ENCODE measurements around the gene HEXIM1. TPM values are rescaled to one million over a fixed set of nuclear protein-coding genes. Genes with fewer than 3 reads are reported as not detected.

HEXIM1 gene
- total RNA-seq, 5 donors from 2014 or later (not counting 1 experiment from before 2014, with no cell fraction given), result 32.3 to 55.9 (median 34.5) TPM

GRCh38 chr17:45184144-45184543, 35.9 kb downstream of the HEXIM1 start:
- Mint-ChIP-seq H3K36me3 (no peaks in the 10 kb centered on the region), H3K4me1 (no peaks in the 10 kb centered on the region), H3K9me3 (no peaks in the 10 kb centered on the region), H3K27ac (no peak overlapping the region), H3K4me3 (no peak overlapping the region), H3K27me3 (peaks cover 0 to 1% of the 10 kb centered on the region in 2 donors)
- H3K4me1 ChIP-seq (ENCODE audit: control insufficient read depth in 1 of 2, extremely low read depth in 1 of 2, insufficient read depth in 2 of 2, low read length in 2 of 2), result no peaks in the 10 kb centered on the region
- CTCF ChIA-PET, result interaction anchor here in 1 of 2 donors (1.4 kb wide), 1 partner anchor 49 kb away, joined by 4 read pairs; the partner anchor contains the start of gene ACBD4
- no peaks in the 10 kb centered on the region for H3K27me3 ChIP-seq (replicated peaks in 1 of 2; ENCODE audit: control insufficient read depth in 2 of 2, extremely low read depth in 1 of 2, insufficient read depth in 2 of 2, low read length in 1 of 2)
- 60% methylated on average over 2 of the region's 5 CpGs for WGBS (ENCODE audit: insufficient coverage)
- H3K9me3 ChIP-seq, result no peaks in the 10 kb centered on the region
- POLR2A ChIA-PET, result interaction anchor here in 1 of 2 donors (0.6 kb wide), 1 partner anchor 29 kb away, joined by 9 read pairs; no protein-coding TSS in a partner anchor
- ATAC-seq (replicated peaks in 1 of 4), result no peak
- H3K36me3 ChIP-seq (ENCODE audit: control insufficient read depth in 2 of 2, extremely low read depth in 1 of 2, insufficient read depth in 1 of 2, low read length in 1 of 2), result no peaks in the 10 kb centered on the region
- H3K4me3 ChIP-seq (ENCODE audit: control insufficient read depth in 1 of 2, extremely low read depth in 1 of 2, low read length in 1 of 2), result no peak overlapping the region
- no peak overlapping the region for H3K27ac ChIP-seq (ENCODE audit: low read length)
- DNase-seq, result no peak

- no peaks in the 10 kb centered on the region for H3K27me3 ChIP-seq (replicated peaks in 1 of 2; ENCODE audit: control insufficient read depth in 2 of 2, extremely low read depth in 1 of 2, insufficient read depth in 2 of 2, low read length in 1 of 2)
- Mint-ChIP-seq H3K9me3 (no peaks in the 10 kb centered on the region), H3K27ac (no peak overlapping the region), H3K4me3 (no peak overlapping the region), H3K27me3 (peaks cover 0 to 1% of the 10 kb centered on the region in 2 donors), H3K36me3 (no peaks in the 10 kb centered on the region), H3K4me1 (no peaks in the 10 kb centered on the region)
- no peak overlapping the region for H3K4me3 ChIP-seq (ENCODE audit: control insufficient read depth in 1 of 2, extremely low read depth in 1 of 2, low read length in 1 of 2)
- no peak overlapping the region for H3K27ac ChIP-seq (ENCODE audit: low read length)
- WGBS (ENCODE audit: insufficient coverage), result 93% methylated on average over 3 of the region's 7 CpGs
- no peaks in the 10 kb centered on the region for H3K36me3 ChIP-seq (ENCODE audit: control insufficient read depth in 2 of 2, extremely low read depth in 1 of 2, insufficient read depth in 1 of 2, low read length in 1 of 2)
- no peaks in the 10 kb centered on the region for H3K9me3 ChIP-seq
- ChIA-PET CTCF (interaction anchor here in 1 of 2 donors (0.7 kb wide), 1 partner anchor 16 kb away, joined by 4 read pairs; no protein-coding TSS in a partner anchor), POLR2A (no interaction called here)
- no peaks in the 10 kb centered on the region for H3K4me1 ChIP-seq (ENCODE audit: control insufficient read depth in 1 of 2, extremely low read depth in 1 of 2, insufficient read depth in 2 of 2, low read length in 2 of 2)
- DNase-seq, result no peak
- no peak for ATAC-seq (replicated peaks in 1 of 4)
These were observed 38.6 kb downstream of the HEXIM1 start for GRCh38 chr17:45186801-45187354.

GRCh38 chr17:45189009-45189408, 40.7 kb downstream of the HEXIM1 start:
- H3K27ac Mint-ChIP-seq, result no peak overlapping the region
- ATAC-seq (replicated peaks in 1 of 4) (no peak), DNase-seq (no peak)
- H3K9me3 Mint-ChIP-seq, result no peaks in the 10 kb centered on the region
- H3K4me3 ChIP-seq (ENCODE audit: control insufficient read depth in 1 of 2, extremely low read depth in 1 of 2, low read length in 1 of 2), result no peak overlapping the region
- WGBS (ENCODE audit: insufficient coverage), result no CpG with 5 or more reads among the region's 2 CpGs
- H3K9me3 ChIP-seq, result no peaks in the 10 kb centered on the region
- no peaks in the 10 kb centered on the region for H3K36me3 ChIP-seq (ENCODE audit: control insufficient read depth in 2 of 2, extremely low read depth in 1 of 2, insufficient read depth in 1 of 2, low read length in 1 of 2)
- H3K27me3 Mint-ChIP-seq, result peaks cover 0 to 1% of the 10 kb centered on the region in 2 donors
- H3K4me1 Mint-ChIP-seq, result no peaks in the 10 kb centered on the region
- ChIA-PET CTCF (interaction anchor here in 1 of 2 donors (2.1 kb wide), 1 partner anchor 54 kb away, joined by 9 read pairs; the partner anchor contains the start of gene ACBD4), POLR2A (no interaction called here)
- H3K27me3 ChIP-seq (replicated peaks in 1 of 2; ENCODE audit: control insufficient read depth in 2 of 2, extremely low read depth in 1 of 2, insufficient read depth in 2 of 2, low read length in 1 of 2), result no peaks in the 10 kb centered on the region
- H3K4me1 ChIP-seq (ENCODE audit: control insufficient read depth in 1 of 2, extremely low read depth in 1 of 2, insufficient read depth in 2 of 2, low read length in 2 of 2), result no peaks in the 10 kb centered on the region
- no peaks in the 10 kb centered on the region for H3K36me3 Mint-ChIP-seq
- H3K4me3 Mint-ChIP-seq, result no peak overlapping the region
- H3K27ac ChIP-seq (ENCODE audit: low read length), result no peak overlapping the region

GRCh38 chr17:45190503-45191255, 42.4 kb downstream of the HEXIM1 start:
- Mint-ChIP-seq H3K4me1 (no peaks in the 10 kb centered on the region), H3K27ac (no peak overlapping the region), H3K27me3 (peaks cover 0 to 1% of the 10 kb centered on the region in 2 donors), H3K4me3 (no peak overlapping the region), H3K9me3 (peaks cover 0 to 2% (median 0%) of the 10 kb centered on the region in 3 donors), H3K36me3 (no peaks in the 10 kb centered on the region)
- ChIA-PET CTCF (interaction anchor here (0.6 to 2.1 kb wide), 2 partner anchors 28 to 55 kb away, joined by 7 to 9 read pairs; partner anchors contain the start of gene ACBD4 (in 1 of the 2)), POLR2A (no interaction called here)
- Histone ChIP-seq H3K36me3 (ENCODE audit: control insufficient read depth in 2 of 2, extremely low read depth in 1 of 2, insufficient read depth in 1 of 2, low read length in 1 of 2) (no peaks in the 10 kb centered on the region), H3K27ac (ENCODE audit: low read length) (no peak overlapping the region), H3K4me3 (ENCODE audit: control insufficient read depth in 1 of 2, extremely low read depth in 1 of 2, low read length in 1 of 2) (no peak overlapping the region), H3K27me3 (replicated peaks in 1 of 2; ENCODE audit: control insufficient read depth in 2 of 2, extremely low read depth in 1 of 2, insufficient read depth in 2 of 2, low read length in 1 of 2) (no peaks in the 10 kb centered on the region), H3K4me1 (ENCODE audit: control insufficient read depth in 1 of 2, extremely low read depth in 1 of 2, insufficient read depth in 2 of 2, low read length in 2 of 2) (no peaks in the 10 kb centered on the region), H3K9me3 (no peaks in the 10 kb centered on the region)
- ATAC-seq (replicated peaks in 1 of 4) (no peak), DNase-seq (no peak)
- WGBS (ENCODE audit: insufficient coverage), result 63% methylated on average over 5 of the region's 11 CpGs

- ATAC-seq (replicated peaks in 1 of 4) (no peak), DNase-seq (no peak)
- no peaks in the 10 kb centered on the region for H3K36me3 Mint-ChIP-seq
- Histone ChIP-seq H3K4me1 (ENCODE audit: control insufficient read depth in 1 of 2, extremely low read depth in 1 of 2, insufficient read depth in 2 of 2, low read length in 2 of 2) (peaks cover 0 to 7% of the 10 kb centered on the region in 2 experiments), H3K4me3 (ENCODE audit: control insufficient read depth in 1 of 2, extremely low read depth in 1 of 2, low read length in 1 of 2) (no peak overlapping the region), H3K27ac (ENCODE audit: low read length) (no peak overlapping the region), H3K36me3 (ENCODE audit: control insufficient read depth in 2 of 2, extremely low read depth in 1 of 2, insufficient read depth in 1 of 2, low read length in 1 of 2) (no peaks in the 10 kb centered on the region), H3K9me3 (no peaks in the 10 kb centered on the region), H3K27me3 (replicated peaks in 1 of 2; ENCODE audit: control insufficient read depth in 2 of 2, extremely low read depth in 1 of 2, insufficient read depth in 2 of 2, low read length in 1 of 2) (no peaks in the 10 kb centered on the region)
- H3K27ac Mint-ChIP-seq, result no peak overlapping the region
- H3K27me3 Mint-ChIP-seq, result no peaks in the 10 kb centered on the region
- peaks cover 0 to 3% (median 0%) of the 10 kb centered on the region in 3 donors for H3K9me3 Mint-ChIP-seq
- POLR2A ChIA-PET, result interaction anchor here (0.6 to 1.0 kb wide), 3 partner anchors 19 to 60 kb away, joined by 3 to 8 read pairs (median 4); no protein-coding TSS in a partner anchor
- CTCF ChIA-PET, result interaction anchor here (0.6 to 2.2 kb wide), 4 partner anchors 43 to 60 kb away, joined by 3 to 22 read pairs (median 6); partner anchors contain the start of gene ACBD4 (in 2 of the 2)
- H3K4me3 Mint-ChIP-seq, result no peak overlapping the region
- peaks cover 0 to 5% (median 4%) of the 10 kb centered on the region in 3 donors for H3K4me1 Mint-ChIP-seq
These were observed 47.1 kb downstream of the HEXIM1 start for GRCh38 chr17:45195424-45195823.

- no peak overlapping the region for H3K4me3 Mint-ChIP-seq
These were observed 48.8 kb downstream of the HEXIM1 start for GRCh38 chr17:45197108-45197507.

More at GRCh38 chr17:45197108-45197507, 48.8 kb downstream of the HEXIM1 start:
- WGBS (ENCODE audit: insufficient coverage), result 100% methylated on average over 3 of the region's 6 CpGs
- Mint-ChIP-seq H3K4me1 (peaks cover 0 to 5% (median 4%) of the 10 kb centered on the region in 3 donors), H3K27ac (no peak overlapping the region), H3K36me3 (no peaks in the 10 kb centered on the region), H3K27me3 (no peaks in the 10 kb centered on the region), H3K9me3 (peaks cover 0 to 3% (median 0%) of the 10 kb centered on the region in 3 donors)
- Histone ChIP-seq H3K9me3 (no peaks in the 10 kb centered on the region), H3K27ac (ENCODE audit: low read length) (no peak overlapping the region), H3K27me3 (replicated peaks in 1 of 2; ENCODE audit: control insufficient read depth in 2 of 2, extremely low read depth in 1 of 2, insufficient read depth in 2 of 2, low read length in 1 of 2) (no peaks in the 10 kb centered on the region), H3K36me3 (ENCODE audit: control insufficient read depth in 2 of 2, extremely low read depth in 1 of 2, insufficient read depth in 1 of 2, low read length in 1 of 2) (no peaks in the 10 kb centered on the region), H3K4me1 (ENCODE audit: control insufficient read depth in 1 of 2, extremely low read depth in 1 of 2, insufficient read depth in 2 of 2, low read length in 2 of 2) (peaks cover 0 to 7% of the 10 kb centered on the region in 2 experiments), H3K4me3 (ENCODE audit: control insufficient read depth in 1 of 2, extremely low read depth in 1 of 2, low read length in 1 of 2) (no peak overlapping the region)
- no peak for ATAC-seq (replicated peaks in 1 of 4)
- POLR2A ChIA-PET, result no interaction called here
- CTCF ChIA-PET, result interaction anchor here (0.5 to 5.2 kb wide), 15 partner anchors 12 to 146 kb away, joined by 3 to 144 read pairs (median 6); partner anchors contain the start of genes ACBD4 (in 2 of the 2), HEXIM1 (in 1 of the 2) and HEXIM2 (in 1 of the 2)
- DNase-seq, result no peak

Data from T-cell (primary cell).